Heart left ventricle (tissue), 13 donors: ENCODE data around the gene SELENOW.
"Not testable (repeated sequence)": the region's sequence is repeated elsewhere in the genome, so short reads cannot be mapped to it uniquely, and the experiment has no call there.

Experiments used
- POLR2A ChIP-seq, 2 donors: fragments of 450-650 bp; IDR thresholded peaks; one replicate each; pipeline ENCODE4 v1.6.1; 2017; ENCODE audit warnings: antibody characterized with exemption in 2 of 2, mild to moderate bottlenecking in 2 of 2, moderate library complexity in 2 of 2
- TF ChIP-seq, protein P1 (sequence below), 12 donors: fragments of 200-600 bp; sonication (generic) in 4 of 12; IDR thresholded peaks; one replicate each; pipeline versions ENCODE4 v1.5.0 to v1.8.0; 2018 to 2022; ENCODE audit warnings: antibody characterized with exemption in 12 of 12, mild to moderate bottlenecking in 5 of 12
- donor health status: ischemic (EF 13 %, LVEDD 7.1; RV severe dilation, severe dysfunction).
- donor health status: DM: no; HTN: yes; CAD: no.
- donor health status: DM: no; HTN: no; CAD: no.
- donor health status: ischemic (EF 25% LVEDD 6.9; RV normal size, moderate dysfunction).
- donor health status: ischemic (EF 25% LVEDD 5.7; RV mildly dilated, moderate dysfunction).
- donor health status: ischemic (EF 35%, LVEDD 5.7; RV mildly dilated, moderate dysfunction).
- donor health status: nonischemic (EF 11% LVEDD 7.7; RV severe dilation, severe dysfunction).
- donor health status: DM: yes; HTN: yes; CAD: no.
- donor health status: PGD.
- donor health status: ischemic (EF 29% LVEDD 5.4; RV normal size, mild dysfunction).
- donor health status: nonischemic (EF 23%, LVEDD 6.1; RV moderate dilation, normal function).

DNA sequence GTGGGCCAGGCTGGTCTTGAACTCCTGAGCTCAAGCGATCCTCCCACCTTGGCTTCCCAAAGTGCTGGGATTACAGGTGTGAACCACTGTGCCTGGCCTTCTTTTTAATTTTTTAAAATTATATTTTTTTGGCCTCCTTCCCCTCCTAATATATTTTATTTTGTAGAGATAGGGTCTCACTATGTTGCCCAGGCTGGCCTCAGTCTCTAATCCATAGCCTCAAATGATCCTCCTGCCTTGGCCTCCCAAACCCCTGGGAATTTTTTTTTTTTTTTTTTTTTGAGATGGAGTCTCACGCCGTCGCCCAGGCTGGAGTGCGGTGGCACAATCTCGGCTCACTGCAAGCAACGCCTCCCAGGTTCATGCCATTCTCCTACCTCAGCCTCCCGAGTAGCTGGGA, 37.8 kb downstream of the SELENOW start:
- TF ChIP-seq, protein P1, sequence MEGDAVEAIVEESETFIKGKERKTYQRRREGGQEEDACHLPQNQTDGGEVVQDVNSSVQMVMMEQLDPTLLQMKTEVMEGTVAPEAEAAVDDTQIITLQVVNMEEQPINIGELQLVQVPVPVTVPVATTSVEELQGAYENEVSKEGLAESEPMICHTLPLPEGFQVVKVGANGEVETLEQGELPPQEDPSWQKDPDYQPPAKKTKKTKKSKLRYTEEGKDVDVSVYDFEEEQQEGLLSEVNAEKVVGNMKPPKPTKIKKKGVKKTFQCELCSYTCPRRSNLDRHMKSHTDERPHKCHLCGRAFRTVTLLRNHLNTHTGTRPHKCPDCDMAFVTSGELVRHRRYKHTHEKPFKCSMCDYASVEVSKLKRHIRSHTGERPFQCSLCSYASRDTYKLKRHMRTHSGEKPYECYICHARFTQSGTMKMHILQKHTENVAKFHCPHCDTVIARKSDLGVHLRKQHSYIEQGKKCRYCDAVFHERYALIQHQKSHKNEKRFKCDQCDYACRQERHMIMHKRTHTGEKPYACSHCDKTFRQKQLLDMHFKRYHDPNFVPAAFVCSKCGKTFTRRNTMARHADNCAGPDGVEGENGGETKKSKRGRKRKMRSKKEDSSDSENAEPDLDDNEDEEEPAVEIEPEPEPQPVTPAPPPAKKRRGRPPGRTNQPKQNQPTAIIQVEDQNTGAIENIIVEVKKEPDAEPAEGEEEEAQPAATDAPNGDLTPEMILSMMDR (IDR thresholded peaks at IDR 0.05) = not testable (repeated sequence)
- TF ChIP-seq POLR2A (IDR thresholded peaks at IDR 0.05) = not testable (repeated sequence)
